Transverse colon (tissue), 4 donors: ENCODE data around the gene KDM6B.

Source experiments
- CTCF ChIP-seq, 5 experiments: fragments of 200-600 bp in 3 of 5; fragments of 450-650 bp in 2 of 5; sonication (generic) in 3 of 5; IDR thresholded peaks; 1 replicate in 2 of 5; 2 replicates in 3 of 5; pipeline ENCODE4 v1.5.1; 2016 to 2017; ENCODE audit warnings: antibody characterized with exemption in 5 of 5, inconsistent platforms in 3 of 5, mild to moderate bottlenecking in 2 of 5, moderate library complexity in 1 of 5
- EP300 ChIP-seq: sonication (generic); formaldehyde crosslinking; IDR thresholded peaks from one replicate; pipeline ENCODE4 v1.6.1; 2017; ENCODE audit warnings: antibody characterized with exemption, low read depth
- POLR2A ChIP-seq: fragments of 450-650 bp; IDR thresholded peaks from one replicate; pipeline ENCODE4 v1.6.1; 2016; ENCODE audit warnings: antibody characterized with exemption, mild to moderate bottlenecking, moderate library complexity
- POLR2AphosphoS5 ChIP-seq, 3 donors: sonication (generic); formaldehyde crosslinking; IDR thresholded peaks; one replicate each; pipeline ENCODE4 v1.6.1; 2016; ENCODE audit warnings: antibody characterized with exemption in 3 of 3

- TF ChIP-seq CTCF (IDR thresholded peaks at IDR 0.05) (no peak), POLR2A (no peak), POLR2AphosphoS5 (IDR thresholded peaks at IDR 0.05) (no peak), EP300 (no peak)
Observed at GRCh38 chr17:7806587-7806986, 27.4 kb upstream of the KDM6B start.
